Esophagus squamous epithelium (tissue), 5 donors: ENCODE results near the gene CARMIL1. TPM values are rescaled to one million over a fixed set of nuclear protein-coding genes. Genes with fewer than 3 reads are reported as not detected.

Experiments
- DNase-seq: peaks from one replicate; lab custom pipeline; 2025; lab: John Stamatoyannopoulos, UW
- H3K27ac ChIP-seq, 4 donors: fragments of 200-600 bp; sonication (generic); one replicate each; pipeline ENCODE4 v1.5.1; 2016 to 2019; ENCODE audit warnings: mild to moderate bottlenecking in 1 of 4
- H3K27me3 ChIP-seq, 4 donors: fragments of 200-600 bp; sonication (generic); 1 replicate in 3 of 4; 2 replicates in 1 of 4; pipeline versions ENCODE4 v1.5.1 to v1.6.0; 2017 to 2021; ENCODE audit warnings: antibody characterized with exemption in 1 of 4
- H3K36me3 ChIP-seq, 3 donors: fragments of 200-600 bp; sonication (generic); one replicate each; pipeline ENCODE4 v1.5.1; 2016 to 2019
- H3K4me1 ChIP-seq, 3 donors: fragments of 200-600 bp; sonication (generic); one replicate each; pipeline ENCODE4 v1.5.1; 2017 to 2019
- H3K4me3 ChIP-seq, 4 donors: fragments of 200-600 bp; sonication (generic); 1 replicate in 3 of 4; 2 replicates in 1 of 4; pipeline ENCODE4 v1.5.1; 2016 to 2019; ENCODE audit warnings: mild to moderate bottlenecking in 2 of 4, moderate library complexity in 1 of 4
- H3K9me3 ChIP-seq, 3 donors: fragments of 200-600 bp; sonication (generic); one replicate each; pipeline ENCODE4 v1.5.1; 2016 to 2019
- POLR2A ChIP-seq, 4 donors: fragments of 450-650 bp; IDR thresholded peaks; one replicate each; pipeline ENCODE4 v1.6.1; 2017; ENCODE audit warnings: antibody characterized with exemption in 4 of 4, mild to moderate bottlenecking in 4 of 4, moderate library complexity in 3 of 4
- WGBS, 2 donors: methylation state at CpG; one replicate each; pipeline ENCODE4 v1.1.5; 2018; 5-methylcytosine and 5-hydroxymethylcytosine counted together
- intact Hi-C: fragments of 100-400 bp; cut with DNase I; formaldehyde crosslinking; loops from one replicate; pipeline ENCODE4 v1.15.0; 2022
- total RNA-seq, 4 donors: library from RNA; depleted of rRNA; stranded (reverse); fragments of >200 nt; gene quantifications; one replicate each; pipeline ENCODE4 v1.1.0, GENCODE V29; 2016
- TF ChIP-seq, protein P1 (sequence below), 6 experiments: fragments of 450-650 bp in 4 of 6; fragments of 200-600 bp in 2 of 6; sonication (generic) in 2 of 6; IDR thresholded peaks; one replicate each; pipeline ENCODE4 v1.5.1; 2016 to 2019; ENCODE audit warnings: antibody characterized with exemption in 6 of 6, mild to moderate bottlenecking in 4 of 6, moderate library complexity in 4 of 6
- donor health status: DM: yes; HTN: yes; CAD: no.

Gene CARMIL1
- total RNA-seq, 4 donors from 2014 or later = 7.2 to 19.7 (median 18.3) TPM

DNA sequence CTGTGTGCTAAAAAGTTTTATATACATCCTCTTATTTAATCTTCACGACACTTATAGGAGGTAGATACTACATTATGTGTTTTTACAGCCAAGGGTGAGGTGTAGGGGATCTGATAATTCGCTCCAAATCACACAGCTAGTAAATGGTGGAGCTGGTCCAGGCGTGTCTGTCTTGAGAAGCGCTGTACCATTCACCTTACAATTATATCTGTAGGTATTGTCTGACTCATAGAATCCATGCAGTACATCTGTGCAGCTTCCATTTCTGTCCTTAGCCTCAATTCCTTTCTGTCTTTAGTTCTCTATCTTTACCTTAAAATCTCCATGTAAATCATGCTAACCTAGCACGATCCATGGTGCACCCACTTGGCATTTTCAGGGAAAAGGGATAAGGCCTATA is 120.7 kb downstream of the CARMIL1 start:
- Histone ChIP-seq H3K27ac (no peak overlapping the region), H3K4me3 (no peak overlapping the region), H3K4me1 (peaks cover 0 to 27% (median 18%) of the 10 kb centered on the region in 3 donors), H3K36me3 (no peaks in the 10 kb centered on the region), H3K9me3 (no peaks in the 10 kb centered on the region), H3K27me3 (no peaks in the 10 kb centered on the region)
- no peak for DNase-seq
- intact Hi-C loops = no loop called here
- TF ChIP-seq, protein P1, sequence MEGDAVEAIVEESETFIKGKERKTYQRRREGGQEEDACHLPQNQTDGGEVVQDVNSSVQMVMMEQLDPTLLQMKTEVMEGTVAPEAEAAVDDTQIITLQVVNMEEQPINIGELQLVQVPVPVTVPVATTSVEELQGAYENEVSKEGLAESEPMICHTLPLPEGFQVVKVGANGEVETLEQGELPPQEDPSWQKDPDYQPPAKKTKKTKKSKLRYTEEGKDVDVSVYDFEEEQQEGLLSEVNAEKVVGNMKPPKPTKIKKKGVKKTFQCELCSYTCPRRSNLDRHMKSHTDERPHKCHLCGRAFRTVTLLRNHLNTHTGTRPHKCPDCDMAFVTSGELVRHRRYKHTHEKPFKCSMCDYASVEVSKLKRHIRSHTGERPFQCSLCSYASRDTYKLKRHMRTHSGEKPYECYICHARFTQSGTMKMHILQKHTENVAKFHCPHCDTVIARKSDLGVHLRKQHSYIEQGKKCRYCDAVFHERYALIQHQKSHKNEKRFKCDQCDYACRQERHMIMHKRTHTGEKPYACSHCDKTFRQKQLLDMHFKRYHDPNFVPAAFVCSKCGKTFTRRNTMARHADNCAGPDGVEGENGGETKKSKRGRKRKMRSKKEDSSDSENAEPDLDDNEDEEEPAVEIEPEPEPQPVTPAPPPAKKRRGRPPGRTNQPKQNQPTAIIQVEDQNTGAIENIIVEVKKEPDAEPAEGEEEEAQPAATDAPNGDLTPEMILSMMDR (IDR thresholded peaks at IDR 0.05) = no peak
- TF ChIP-seq POLR2A (IDR thresholded peaks at IDR 0.05) = no peak
- 58 to 64% methylated on average over 5 of the region's 5 CpGs for WGBS, 2 donors

DNA sequence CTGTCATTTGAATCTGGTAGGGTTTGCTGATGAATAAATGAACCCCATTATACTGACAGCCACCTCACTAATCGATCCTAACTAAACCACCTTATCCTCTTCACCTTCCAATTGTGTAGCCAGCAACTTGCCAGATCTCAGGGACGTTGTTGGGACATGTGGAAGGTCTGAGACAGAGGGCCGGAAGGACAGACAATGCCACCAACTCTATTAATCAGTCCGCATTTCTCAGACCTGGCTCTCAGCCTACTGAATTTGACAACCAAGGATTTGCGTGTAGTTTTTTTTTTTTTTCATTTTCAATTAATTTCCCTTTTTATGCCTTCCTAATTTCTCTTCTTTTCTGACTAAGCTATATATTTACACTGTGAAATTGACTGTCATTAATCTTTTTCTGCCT is 122.5 kb downstream of the CARMIL1 start:
- H3K27ac ChIP-seq = no peak overlapping the region
- no peaks in the 10 kb centered on the region for H3K27me3 ChIP-seq
- no peak overlapping the region for H3K4me3 ChIP-seq
- no peaks in the 10 kb centered on the region for H3K9me3 ChIP-seq
- no peak for DNase-seq
- peaks cover 4 to 42% (median 23%) of the 10 kb centered on the region in 3 donors for H3K4me1 ChIP-seq
- WGBS, 2 donors = 34 to 41% methylated on average over 5 of the region's 5 CpGs
- TF ChIP-seq, protein P1 (IDR thresholded peaks at IDR 0.05) = no peak
- TF ChIP-seq POLR2A (IDR thresholded peaks at IDR 0.05) = no peak
- intact Hi-C loops = no loop called here
- H3K36me3 ChIP-seq = no peaks in the 10 kb centered on the region

DNA sequence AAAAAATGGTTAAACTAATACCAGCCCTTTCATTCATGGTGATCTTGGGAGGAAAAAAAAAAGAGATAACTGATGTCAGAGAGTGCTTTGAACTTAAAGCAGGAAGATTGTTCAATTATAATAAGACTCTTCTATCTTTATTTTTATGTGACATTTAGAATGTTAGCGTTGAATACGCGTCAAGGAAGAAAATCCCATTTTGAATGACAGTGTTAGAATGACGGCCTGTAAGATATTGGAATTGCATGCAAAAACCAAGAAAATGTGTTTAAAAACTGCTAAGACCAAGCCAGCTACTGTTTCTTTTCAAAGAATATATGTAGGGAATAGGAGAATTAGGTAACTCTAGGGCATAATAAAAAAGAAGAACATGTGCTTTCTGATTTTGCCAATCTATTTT is 123.0 kb downstream of the CARMIL1 start:
- Histone ChIP-seq H3K4me3 (no peak overlapping the region), H3K4me1 (peaks cover 4 to 42% (median 23%) of the 10 kb centered on the region in 3 donors), H3K36me3 (no peaks in the 10 kb centered on the region), H3K27ac (no peak overlapping the region), H3K27me3 (no peaks in the 10 kb centered on the region), H3K9me3 (no peaks in the 10 kb centered on the region)
- WGBS, 2 donors = 81 to 98% methylated on average over 4 of the region's 4 CpGs
- DNase-seq = no peak
- TF ChIP-seq, protein P1 (IDR thresholded peaks at IDR 0.05) = no peak
- no peak for TF ChIP-seq POLR2A (IDR thresholded peaks at IDR 0.05)
- intact Hi-C loops = no loop called here

DNA sequence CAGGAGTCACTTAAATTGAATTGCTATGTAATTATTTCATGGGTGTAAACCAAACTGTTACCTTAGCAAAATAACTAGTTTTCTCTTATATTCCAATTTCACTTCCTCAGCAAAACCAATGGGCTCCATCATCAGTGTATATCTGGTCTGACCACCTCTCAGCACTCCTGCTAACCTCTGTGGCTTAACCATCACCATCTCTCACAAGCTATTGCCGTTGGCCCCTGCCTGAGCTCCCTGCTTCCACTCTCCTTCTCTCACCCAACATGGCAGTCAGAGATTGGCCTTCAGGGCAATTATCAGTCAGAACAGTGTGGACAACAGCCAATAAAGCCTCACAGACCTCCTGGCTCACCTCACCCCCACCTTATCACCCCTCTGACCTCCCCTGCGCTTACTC is 124.0 kb downstream of the CARMIL1 start:
- DNase-seq = no peak
- 86 to 97% methylated on average over 2 of the region's 2 CpGs for WGBS, 2 donors
- H3K27ac ChIP-seq = no peak overlapping the region
- no peaks in the 10 kb centered on the region for H3K9me3 ChIP-seq
- no peaks in the 10 kb centered on the region for H3K36me3 ChIP-seq
- peaks cover 4 to 42% (median 23%) of the 10 kb centered on the region in 3 donors for H3K4me1 ChIP-seq
- no peak for TF ChIP-seq POLR2A (IDR thresholded peaks at IDR 0.05)
- TF ChIP-seq, protein P1 (IDR thresholded peaks at IDR 0.05) = no peak
- intact Hi-C loops = no loop called here
- no peaks in the 10 kb centered on the region for H3K27me3 ChIP-seq
- H3K4me3 ChIP-seq = no peak overlapping the region

DNA sequence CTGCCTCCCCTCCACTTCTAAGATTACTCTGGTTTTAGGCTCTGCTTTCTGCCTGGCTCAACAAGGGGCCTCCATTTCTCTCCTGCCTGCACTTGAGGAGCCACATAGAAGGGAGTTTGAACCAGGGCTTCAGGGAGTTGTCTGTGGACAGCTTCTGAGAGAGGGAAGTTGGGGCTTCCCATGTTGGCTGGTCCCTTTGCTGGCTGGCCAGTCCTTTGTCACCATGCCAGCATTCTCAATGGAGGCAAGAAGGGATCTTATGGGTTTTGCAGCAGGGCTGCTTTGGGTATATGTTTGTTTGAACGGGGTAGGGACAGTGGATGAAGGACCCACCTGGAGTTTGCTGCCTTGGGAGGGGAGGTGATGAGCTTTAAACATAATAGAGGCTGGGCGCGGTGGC is 124.9 kb downstream of the CARMIL1 start:
- Histone ChIP-seq H3K27ac (peak overlapping the region in 1 of 4 donors; percentile 45), H3K4me3 (peak overlapping the region in 1 of 4 donors; percentile 47), H3K4me1 (peaks cover 4 to 42% (median 23%) of the 10 kb centered on the region in 3 donors), H3K36me3 (no peaks in the 10 kb centered on the region), H3K9me3 (no peaks in the 10 kb centered on the region), H3K27me3 (no peaks in the 10 kb centered on the region)
- TF ChIP-seq, protein P1 (IDR thresholded peaks at IDR 0.05) = no peak
- no peak for TF ChIP-seq POLR2A (IDR thresholded peaks at IDR 0.05)
- 80 to 84% methylated on average over 1 to 2 of the region's 3 CpGs for WGBS, 2 donors
- DNase-seq = no peak
- intact Hi-C loops = no loop called here
